GM19372 (cell line): Measurements from ENCODE around the gene TANC1.

Experiments used
- ATAC-seq: cut with Tn5 transposase; IDR thresholded peaks from one replicate; pipeline ENCODE4 v1.9.1; 2021; ENCODE audit warnings: mild to moderate bottlenecking, low read depth, moderate library complexity; ENCODE audit not compliant: unreplicated experiment

TANC1 gene

DNA sequence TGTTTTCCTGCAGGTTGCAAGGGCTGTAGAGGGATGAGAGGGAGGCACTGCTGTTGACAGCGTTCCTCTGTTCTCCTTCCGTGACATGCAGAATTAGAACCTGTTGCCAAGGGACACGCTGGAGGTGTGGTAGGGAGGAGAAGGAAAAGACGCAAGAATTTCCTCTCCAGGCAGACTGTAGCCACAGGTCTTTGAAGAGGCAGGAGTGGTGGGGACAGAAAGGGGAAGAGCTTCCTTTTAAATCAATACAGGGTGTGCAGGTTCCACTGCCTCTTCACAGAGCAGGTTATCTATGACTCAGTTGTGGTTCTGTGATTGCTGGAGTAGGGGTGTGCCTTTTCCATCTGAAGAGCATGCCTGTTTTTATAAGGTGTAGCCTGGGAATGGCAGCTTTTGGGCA, 185.0 kb downstream of the TANC1 start:
- ATAC-seq: no peak

DNA sequence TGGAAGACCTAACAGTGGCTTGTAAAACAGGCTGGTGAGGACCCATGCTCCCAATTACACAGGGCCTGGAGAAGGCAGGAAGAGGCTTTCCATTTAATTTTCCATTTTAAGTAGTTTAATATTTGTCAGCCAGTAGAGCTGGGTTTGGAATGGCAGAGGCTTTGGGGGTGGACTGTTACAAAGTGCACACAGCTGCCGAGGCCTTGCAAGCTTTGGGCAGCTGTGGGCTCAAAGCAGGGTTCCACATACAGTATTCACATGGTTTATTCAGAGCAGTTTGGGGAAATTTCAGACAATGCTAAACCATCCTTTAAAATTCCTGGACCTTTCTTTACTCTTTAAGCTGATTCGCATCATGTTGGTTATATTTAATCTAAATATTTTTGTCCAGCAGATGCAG, 185.5 kb downstream of the TANC1 start:
- no peak for ATAC-seq

DNA sequence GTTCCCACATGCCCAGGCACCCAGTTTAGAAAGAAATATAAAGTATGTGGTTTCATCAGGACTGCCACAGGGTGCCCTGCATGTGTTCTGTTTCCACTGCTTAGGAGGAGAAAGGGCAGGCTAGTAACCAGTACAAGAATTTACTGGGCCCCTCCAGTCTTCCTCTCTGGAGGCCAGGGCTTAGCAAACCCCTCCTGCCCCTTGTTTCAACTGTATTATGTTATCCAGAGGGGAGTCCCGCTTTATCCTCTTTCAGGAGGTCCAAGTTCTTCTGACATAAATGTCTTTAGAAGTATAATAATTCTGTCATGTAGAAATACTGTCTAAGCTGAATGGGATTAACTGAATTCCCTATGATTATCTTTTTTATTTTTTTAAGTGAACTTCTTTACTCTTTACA, 185.9 kb downstream of the TANC1 start:
- no peak for ATAC-seq

DNA sequence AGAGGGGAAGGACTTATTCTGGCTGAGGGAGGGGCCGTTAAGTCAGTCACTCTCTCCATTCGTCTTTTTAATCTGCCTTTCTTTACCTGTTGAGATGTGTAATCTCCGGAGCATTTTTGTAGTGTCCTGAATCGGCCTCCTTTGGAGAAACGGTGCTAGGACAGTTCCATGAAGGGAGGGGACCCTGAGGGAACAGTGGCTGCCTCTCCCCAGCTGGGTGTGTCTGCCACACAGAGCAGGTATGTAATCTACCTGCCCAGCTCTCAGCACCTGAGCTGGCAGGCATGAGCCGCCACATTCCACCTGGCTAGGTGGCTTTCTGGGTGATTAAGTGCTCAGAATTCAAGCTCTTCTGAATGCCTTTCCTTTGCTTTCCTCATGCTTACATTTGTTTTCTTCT, 186.9 kb downstream of the TANC1 start:
- no peak for ATAC-seq

DNA sequence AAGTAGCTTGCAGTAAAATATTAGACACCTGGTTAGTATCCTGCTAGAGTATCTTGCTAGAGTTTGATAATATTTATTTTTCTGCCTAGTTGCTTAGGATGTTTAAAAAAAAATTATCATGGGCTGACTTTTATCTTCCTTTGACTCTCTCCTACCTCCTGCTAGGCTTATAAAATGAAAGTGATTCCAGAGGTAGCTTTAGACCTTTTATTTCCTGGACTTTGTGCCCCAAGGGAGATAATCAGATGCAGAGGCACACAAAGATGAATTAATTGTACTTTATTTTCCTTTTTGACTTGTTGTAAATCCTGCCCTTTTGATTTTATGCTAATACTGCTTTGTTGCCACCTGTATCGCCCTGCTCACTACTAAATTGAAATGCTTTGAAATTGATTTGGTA, 187.4 kb downstream of the TANC1 start:
- no peak for ATAC-seq

DNA sequence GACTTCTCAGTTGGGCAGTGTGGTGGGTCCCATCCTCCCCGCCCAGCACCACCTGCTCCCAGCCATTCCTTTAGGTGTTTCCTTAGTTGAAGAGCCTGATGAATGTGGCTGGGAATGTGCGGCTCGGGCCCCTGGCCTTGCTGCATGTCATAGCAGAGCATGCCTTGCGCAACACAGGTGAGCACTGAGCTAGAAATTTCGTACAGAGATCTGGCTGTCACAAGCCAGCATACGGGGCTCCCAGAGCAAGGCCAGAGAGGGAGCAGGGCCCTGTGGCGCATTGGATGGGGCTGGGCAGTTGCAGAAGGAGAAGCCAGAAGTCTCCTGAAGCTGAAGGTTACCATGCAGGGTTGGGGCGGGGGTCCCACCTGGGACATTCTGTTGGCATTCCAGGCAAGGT, 188.4 kb downstream of the TANC1 start:
- no peak for ATAC-seq

DNA sequence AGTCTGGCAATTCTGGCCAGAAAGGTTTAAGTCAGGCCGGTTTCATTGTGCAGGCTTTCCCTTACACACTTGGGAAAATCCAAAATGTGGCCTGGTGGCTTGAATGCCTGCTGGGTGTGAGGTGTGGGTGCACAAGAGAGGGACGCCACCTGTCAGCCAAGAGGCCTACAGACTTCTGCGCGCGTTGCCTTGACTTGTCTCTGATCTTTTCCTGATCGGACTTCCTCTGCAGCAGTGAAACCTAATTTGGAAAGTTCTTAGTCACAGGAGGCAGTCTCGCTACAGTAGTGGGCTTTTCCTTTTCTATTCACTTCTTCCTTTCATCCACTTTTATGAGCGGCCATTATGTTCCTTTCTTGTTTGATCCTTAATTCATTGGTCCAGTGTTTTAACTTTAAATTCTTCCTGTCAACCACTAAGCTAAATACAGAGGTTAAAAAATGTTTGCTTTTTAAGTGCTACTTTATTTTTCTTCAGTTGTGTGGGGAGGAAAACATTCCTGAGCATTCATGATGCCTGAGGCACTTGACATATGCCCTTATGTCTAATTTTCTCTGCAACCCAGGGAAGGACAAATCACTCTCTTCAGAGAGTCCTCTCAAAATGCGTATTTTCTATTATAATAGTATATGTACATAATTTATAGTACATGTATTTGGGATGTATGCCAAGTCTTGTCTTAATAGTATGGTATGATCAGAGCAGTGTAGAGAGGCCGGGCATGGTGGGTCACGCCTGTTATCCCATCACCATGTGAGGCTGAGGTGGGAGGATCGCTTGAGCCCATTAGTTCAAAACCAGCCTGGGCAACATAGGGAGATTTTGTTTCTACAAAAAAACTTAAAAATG, 189.1 kb downstream of the TANC1 start:
- ATAC-seq: no peak

DNA sequence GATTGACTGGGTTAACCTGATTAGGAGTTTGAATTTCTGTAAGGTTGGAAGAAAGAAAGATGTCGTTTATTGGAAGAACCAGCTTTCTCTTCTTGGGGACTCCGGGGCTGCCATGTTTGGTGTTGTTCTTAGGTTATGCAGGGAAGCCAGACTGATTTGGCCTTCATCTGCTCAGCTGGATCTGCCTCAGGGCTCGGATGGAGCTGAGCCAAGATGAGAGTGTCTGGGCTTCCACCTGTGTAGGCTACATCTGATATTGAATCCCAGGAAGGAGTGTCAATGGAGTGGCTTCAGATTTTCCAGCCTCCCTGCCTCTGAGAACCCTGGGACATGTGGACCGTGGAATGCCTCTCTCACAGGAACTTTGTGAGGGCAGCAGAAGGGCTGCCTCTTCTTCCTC, 192.0 kb downstream of the TANC1 start:
- no peak for ATAC-seq

DNA sequence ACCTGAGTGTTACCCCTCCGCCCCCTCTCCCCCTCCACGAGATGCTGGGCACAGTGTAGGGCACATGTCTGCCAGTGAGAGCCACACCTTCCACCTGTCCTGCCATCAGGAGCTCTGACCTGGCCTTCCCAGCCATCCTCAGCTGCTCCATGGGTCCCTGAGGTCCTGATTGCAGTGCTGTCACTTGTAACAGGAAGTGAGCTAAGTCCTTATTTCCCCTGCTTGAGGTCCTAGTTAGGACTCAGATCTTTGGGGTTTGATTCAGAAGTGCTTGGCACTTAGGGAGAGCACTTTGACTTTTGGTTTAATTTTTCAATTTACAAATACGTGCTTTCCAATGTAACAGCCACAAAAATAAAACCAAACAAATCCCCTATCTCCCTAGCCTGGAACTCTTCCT, 192.5 kb downstream of the TANC1 start:
- no peak for ATAC-seq

DNA sequence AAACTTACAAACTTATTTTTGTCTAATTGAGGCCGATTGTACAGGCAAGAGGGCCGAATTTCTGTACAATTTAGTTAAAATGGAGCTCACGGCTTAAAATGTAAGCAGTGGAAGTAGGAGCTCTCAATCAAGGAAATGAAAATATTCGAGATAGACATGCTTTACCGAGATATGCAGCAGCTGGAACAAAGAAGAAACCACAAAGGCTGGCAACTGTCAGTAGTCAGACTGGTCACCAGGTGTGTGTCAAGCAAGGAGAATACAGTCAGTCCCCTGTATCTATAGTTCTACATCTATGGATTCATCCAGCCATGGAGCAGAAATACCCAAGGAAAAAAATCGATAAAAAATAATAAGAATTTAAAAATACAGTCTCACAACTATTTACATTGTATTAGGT, 195.5 kb downstream of the TANC1 start:
- no peak for ATAC-seq

DNA sequence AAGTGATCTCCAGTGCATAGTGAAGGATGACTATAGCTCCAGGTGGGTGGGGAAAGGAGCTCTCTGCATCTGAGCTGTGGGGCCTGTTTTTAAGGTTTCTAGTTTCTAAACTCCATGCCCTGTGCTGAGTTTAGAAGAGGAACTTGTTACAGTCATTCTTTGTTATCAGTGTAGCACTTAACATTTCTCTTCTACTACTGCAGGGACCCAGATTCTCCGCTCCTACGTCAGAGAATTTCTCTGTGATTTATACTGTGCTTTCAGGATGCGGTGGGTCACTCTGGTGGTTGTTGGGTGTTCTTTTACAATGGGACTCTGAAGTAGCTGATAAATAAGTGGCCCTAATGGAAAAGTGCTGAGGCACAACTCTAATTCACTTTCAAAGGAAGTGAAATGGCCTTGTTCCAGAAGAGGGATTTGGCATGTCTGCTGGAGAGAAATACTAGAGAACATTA, 196.0 kb downstream of the TANC1 start:
- ATAC-seq: no peak

DNA sequence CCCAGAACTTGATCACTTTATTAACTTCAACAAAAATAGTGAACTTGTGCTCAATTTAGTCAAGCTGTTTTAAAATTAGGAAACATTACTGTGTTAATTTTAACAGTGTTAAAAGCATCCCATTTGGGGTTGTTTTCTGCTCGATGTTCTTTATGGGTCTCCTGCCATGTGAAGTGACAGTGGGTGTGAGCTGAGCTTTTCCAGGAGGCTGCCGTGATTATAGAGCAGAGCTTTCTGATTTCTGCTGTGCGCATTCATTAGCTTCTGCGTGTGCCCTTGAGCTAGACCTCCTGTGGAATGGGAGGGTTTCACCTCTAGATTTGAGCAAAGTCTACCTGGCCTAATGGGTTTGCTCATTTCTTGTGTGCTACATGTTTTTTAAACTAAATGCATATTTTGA, 196.6 kb downstream of the TANC1 start:
- no peak for ATAC-seq

DNA sequence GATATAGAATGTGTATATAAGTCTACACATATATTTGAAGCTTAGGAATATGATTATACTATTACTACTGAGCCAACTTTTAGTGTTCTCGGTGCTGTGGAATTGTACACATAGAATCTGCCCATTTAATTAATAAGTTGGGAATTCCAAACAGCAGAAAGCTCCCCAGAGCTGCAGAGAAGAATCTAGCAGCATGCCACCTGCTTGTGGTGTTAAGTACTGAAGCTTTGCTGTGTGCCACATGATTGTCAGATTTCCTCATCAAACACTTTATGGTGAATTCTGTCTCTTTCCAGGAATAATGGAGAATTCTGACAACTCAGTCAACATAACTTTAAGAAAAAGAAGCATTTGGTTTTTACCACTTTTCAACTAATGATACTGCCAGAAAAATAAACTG, 200.3 kb downstream of the TANC1 start:
- ATAC-seq: no peak

DNA sequence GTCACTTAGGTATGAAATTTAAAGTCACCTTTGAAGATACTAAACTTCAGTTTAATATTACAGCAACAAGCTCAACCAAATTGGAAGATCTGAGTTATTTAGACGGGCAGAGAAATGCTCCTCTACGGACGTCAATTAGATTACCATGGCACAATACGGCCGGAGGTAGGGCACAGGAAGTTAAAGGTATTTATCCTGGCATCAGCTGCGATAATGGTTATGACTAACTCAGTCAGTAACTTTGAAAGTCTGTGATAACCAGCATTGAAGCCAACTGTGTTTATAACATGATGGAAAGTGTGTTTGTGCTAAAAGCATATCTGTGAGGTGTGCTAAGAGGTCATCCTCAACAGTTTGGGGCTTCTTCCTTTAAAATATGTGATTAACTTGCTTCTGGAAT, 200.7 kb downstream of the TANC1 start:
- no peak for ATAC-seq

DNA sequence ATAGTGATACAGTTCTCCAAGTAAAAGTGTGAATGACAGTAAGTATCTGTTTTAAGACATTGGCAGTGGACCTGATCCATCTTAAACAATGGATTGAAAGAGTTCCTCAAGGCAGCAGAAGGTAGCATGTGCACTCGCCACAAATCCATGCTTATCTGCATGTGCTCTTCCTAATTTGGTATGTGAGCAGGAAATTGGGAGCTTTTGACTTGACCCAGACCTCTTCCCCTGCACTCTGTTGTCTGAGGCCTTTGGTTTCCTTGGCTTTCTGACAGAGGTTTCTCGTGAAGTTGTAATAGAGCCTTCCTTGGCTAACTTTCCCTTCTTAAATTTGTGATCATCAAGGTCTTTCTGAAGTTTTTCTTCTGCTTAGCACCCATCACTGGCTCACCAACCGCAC, 204.0 kb downstream of the TANC1 start:
- ATAC-seq: no peak

DNA sequence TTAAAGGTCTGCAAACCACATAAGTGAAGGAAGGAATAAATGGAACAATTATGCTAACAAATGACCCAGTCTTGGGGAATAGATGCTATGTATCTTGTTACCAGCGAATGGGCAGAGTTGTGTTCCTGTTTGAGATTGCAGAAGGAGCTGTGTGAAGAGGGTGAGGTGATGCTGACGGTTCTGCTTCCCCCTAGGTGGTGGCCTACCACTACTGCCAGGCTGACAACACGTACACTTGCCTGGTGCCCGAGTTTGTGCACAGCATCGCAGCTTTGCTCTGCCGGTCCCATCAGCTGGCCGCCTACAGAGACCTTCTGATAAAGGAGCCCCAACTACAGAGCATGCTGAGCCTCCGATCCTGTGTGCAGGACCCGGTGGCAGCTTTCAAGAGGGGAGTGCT, 206.3 kb downstream of the TANC1 start:
- ATAC-seq: no peak

DNA sequence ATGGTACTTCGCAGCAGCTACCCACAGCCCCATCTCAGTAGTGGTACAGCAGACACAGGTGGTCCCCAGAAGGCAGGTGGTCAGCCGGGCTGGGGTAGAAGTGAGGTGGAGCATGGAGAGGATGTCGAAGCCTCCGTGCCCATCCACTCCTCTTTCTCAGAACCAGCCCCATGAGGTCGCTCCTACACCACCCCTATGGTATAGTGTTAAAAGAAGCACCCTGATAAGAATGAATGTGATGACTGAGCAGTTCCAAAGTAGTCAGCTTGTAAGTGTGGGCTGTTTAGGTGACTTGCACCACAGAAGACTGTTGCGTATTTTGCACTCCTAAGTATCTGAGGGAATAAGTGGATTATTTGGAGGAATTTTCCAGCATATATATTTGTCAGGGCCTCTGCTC, 206.7 kb downstream of the TANC1 start:
- no peak for ATAC-seq

DNA sequence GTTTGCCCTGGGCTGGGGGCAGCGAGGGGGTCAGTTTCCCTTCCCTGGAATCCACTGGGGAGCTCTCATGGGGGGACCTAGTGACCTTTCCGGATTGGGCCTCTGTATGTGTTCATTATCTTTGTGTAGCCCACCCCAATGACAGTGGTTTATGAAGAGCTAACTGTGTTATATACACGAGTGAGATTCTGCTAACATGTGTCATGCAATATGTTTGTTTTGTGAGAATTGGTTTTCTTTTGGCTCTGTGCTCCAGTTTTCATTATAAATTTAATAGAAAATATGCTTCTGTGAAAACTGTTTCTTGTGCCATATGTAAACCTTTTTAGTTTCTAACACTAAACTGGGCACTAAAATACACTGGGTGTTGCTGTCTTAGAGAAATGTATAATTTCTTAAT, 207.5 kb downstream of the TANC1 start:
- no peak for ATAC-seq

DNA sequence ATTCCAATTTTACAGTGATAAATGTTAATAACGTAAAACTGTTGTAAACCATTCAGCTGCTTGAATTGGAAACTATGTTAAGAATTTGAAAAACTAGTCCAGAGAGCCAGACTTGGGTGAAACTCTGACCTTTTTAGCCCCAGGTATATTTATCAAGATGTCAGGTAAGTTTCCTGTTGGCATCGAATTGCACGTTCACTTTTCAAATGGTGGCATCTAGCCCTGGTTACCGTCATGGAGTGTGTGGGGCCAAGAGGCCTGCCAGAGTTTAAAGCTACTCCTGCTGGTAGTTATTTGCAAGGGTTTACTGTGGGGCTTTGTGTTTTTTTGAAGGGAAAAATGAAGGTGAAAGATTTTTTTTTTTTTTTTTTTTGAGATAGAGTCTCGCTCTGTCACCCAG, 208.1 kb downstream of the TANC1 start:
- no peak for ATAC-seq

DNA sequence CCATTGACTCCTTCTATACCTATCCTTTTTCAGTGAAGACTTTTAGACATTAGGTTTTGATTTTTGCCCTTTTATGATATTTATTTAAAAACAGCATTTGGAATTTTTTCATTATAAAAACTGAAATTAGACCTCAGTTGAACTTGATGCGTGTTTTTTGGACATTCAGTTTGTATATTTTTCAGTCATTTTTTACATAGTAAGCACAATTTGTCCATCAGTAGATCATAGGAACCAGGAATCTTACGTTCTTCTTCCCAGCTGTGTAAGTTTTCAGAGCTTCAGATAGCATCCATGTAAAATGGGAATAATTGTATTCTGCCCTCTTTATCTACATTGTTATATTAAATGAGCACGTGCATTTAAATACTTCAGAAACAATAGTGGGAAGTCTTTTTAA, 208.9 kb downstream of the TANC1 start:
- no peak for ATAC-seq

DNA sequence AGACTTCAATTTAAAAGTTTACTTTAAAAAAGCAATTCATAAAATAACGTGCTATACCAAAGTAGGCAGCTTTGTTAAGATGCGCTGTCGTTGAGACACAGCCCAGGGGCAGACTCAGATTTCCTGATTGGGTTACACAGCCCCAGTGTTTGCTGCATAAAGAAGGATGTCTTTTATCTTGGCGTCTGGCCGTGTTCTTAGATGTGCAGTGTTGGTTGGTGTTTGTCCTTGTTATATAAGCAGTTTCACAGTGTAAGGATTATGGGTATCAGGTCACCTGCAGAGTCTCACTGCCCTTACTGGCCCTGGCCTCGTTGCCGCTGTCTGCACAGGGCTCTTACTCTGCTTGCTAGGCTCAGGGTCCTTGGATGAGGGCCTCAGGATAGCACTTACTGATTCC, 209.5 kb downstream of the TANC1 start:
- ATAC-seq: no peak

DNA sequence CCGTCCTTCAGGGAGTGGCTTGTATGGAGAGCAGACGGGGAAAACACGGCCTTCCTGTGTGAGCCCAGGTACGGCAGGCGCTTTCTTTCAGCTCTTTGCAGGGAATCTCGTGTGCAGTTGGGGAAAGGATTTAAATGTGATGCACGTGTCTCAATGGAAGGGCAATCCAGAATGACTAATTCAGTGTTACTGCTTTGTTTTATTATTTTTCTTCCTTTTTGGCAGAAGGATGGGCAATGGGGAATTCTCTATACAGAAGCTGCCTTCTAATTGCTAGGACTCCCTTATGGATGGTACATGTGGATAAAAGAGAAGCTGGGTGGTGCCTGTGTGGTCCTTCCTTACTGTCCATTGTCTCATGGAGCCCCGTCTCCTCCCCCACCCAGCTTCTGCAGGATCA, 210.7 kb downstream of the TANC1 start:
- no peak for ATAC-seq

DNA sequence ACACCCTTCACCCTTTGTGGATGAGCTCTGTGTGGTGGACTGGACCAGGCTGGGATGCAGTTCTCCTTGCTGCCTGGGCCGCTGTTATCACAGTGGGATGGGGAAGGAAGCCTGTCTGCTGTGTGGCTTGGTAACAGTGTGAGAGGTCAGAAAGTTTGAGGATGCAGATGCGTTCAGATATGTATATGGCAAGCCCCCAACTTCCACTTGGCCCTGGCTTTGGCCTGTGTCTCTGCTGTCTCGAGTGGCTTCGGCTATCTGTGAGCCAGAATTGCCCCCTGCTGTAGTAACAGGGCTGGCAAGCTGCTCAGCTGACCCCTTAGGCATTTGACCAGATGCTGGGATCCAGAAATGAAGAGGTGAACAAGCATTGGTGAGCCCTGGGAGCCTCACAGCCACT, 211.3 kb downstream of the TANC1 start:
- no peak for ATAC-seq
